Endothelial cell of umbilical vein (primary cell): ENCODE measurements around the gene KCNQ2. TPM values are rescaled to one million over a fixed set of nuclear protein-coding genes. Genes with fewer than 3 reads are reported as not detected.

Experiments used
- BruUV-seq: library from RNA; stranded (reverse); fragments of 400-500 nt; replicated peaks from 2 replicates; lab custom pipeline; 2021; lab: Mats Ljungman, UMichigan
- CTCF ChIA-PET: fragments of 300-600, 350-600 bp; sonication (Branson Sonifier 250); formaldehyde crosslinking; loops from one replicate; lab custom pipeline; 2021; ENCODE audit warnings: antibody characterized with exemption, inconsistent platforms; lab: Charles Lee
- POLR2A ChIA-PET: fragments of 300-600, 350-600 bp; sonication (Branson Sonifier 250); formaldehyde crosslinking; loops from one replicate; lab custom pipeline; 2021; ENCODE audit warnings: antibody characterized with exemption, inconsistent platforms; lab: Charles Lee
- DNase-seq: peaks from one replicate; pipeline ENCODE4 v3.0.0-alpha.2; 2011; ENCODE audit warnings: low read depth, low spot score
- FAIRE-seq: peaks from 2 replicates; lab custom pipeline; 2011; peaks lifted over from hg19 to GRCh38; lab: Jason Lieb, UNC
- H2AFZ ChIP-seq: 2 replicates; pipeline ENCODE4 v1.6.0; 2012; ENCODE audit warnings: low read depth, low read length, control low read depth, inconsistent platforms
- H3K27ac ChIP-seq: 2 replicates; pipeline ENCODE4 v1.5.1; 2011; ENCODE audit warnings: low read depth, mild to moderate bottlenecking, control low read depth, low read length, moderate library complexity; ENCODE audit not compliant: insufficient read depth
- H3K27me3 ChIP-seq, 2 experiments: 2 replicates each; pipeline versions ENCODE4 v1.6.0 to v1.6.1; 2011; ENCODE audit warnings: low read length in 2 of 2, mixed read lengths in 1 of 2; ENCODE audit not compliant: control insufficient read depth in 2 of 2, insufficient read depth in 2 of 2
- H3K36me3 ChIP-seq, 2 experiments: 2 replicates in 1 of 2; 3 replicates in 1 of 2; pipeline ENCODE4 v1.5.1; 2011; ENCODE audit warnings: low read length in 2 of 2, mild to moderate bottlenecking in 1 of 2, moderate library complexity in 1 of 2; ENCODE audit not compliant: control insufficient read depth in 2 of 2, insufficient read depth in 2 of 2; ENCODE audit errors: extremely low read depth in 1 of 2
- H3K4me1 ChIP-seq: 3 replicates; pipeline ENCODE4 v1.5.1; 2011; ENCODE audit warnings: mild to moderate bottlenecking, low read length; ENCODE audit not compliant: control insufficient read depth, insufficient read depth; ENCODE audit errors: extremely low read depth
- H3K4me2 ChIP-seq: 2 replicates; pipeline ENCODE4 v1.6.1; 2011; ENCODE audit warnings: low read length, control low read depth, mixed read lengths; ENCODE audit not compliant: insufficient read depth
- H3K4me3 ChIP-seq, 3 experiments: fragments of 200-600 bp in 1 of 3; sonication (generic), shearing (Covaris generic) in 1 of 3; replicated peaks in 1 of 3; 2 replicates each; pipeline ENCODE4 v1.5.1; 2011 to 2016; ENCODE audit warnings: control low read depth in 3 of 3, low read length in 3 of 3, mild to moderate bottlenecking in 2 of 3, inconsistent platforms in 1 of 3, low read depth in 1 of 3, moderate library complexity in 1 of 3; ENCODE audit not compliant: insufficient read depth in 1 of 3
- H3K79me2 ChIP-seq: 2 replicates; pipeline ENCODE4 v1.6.0; 2012; ENCODE audit warnings: low read length, inconsistent platforms; ENCODE audit not compliant: control insufficient read depth, insufficient read depth
- H3K9ac ChIP-seq: replicated peaks from 2 replicates; pipeline ENCODE3; 2011; ENCODE audit warnings: low read length, control low read depth; ENCODE audit not compliant: insufficient read depth; ENCODE audit errors: extremely low read depth
- H3K9me1 ChIP-seq: replicated peaks from 3 replicates; pipeline ENCODE4 v1.6.0; 2011; ENCODE audit warnings: mild to moderate bottlenecking, low read length; ENCODE audit not compliant: control insufficient read depth, insufficient read depth; ENCODE audit errors: extremely low read depth
- H3K9me3 ChIP-seq: replicated peaks from 2 replicates; pipeline ENCODE4 v1.5.1; 2012; ENCODE audit warnings: low read length, inconsistent platforms; ENCODE audit not compliant: control insufficient read depth, insufficient read depth
- H4K20me1 ChIP-seq: replicated peaks from 2 replicates; pipeline ENCODE3; 2011; ENCODE audit warnings: mild to moderate bottlenecking, low read length; ENCODE audit not compliant: control insufficient read depth, insufficient read depth; ENCODE audit errors: extremely low read depth
- JUN ChIP-seq: IDR thresholded peaks from 2 replicates; pipeline ENCODE4 v1.6.1; 2011; ENCODE audit warnings: borderline replicate concordance, low read depth; ENCODE audit not compliant: insufficient read length, insufficient read depth
- dilution Hi-C: fragments of 300-500 bp; cut with MboI; formaldehyde crosslinking; loops from one replicate; pipeline ENCODE4 v1.15.0; 2019; ENCODE audit warnings: low sequenced_read_pairs; ENCODE audit not compliant: extremely low pct_ligation_motif_present
- intact Hi-C: fragments of 100-400 bp; cut with micrococcal nuclease; formaldehyde crosslinking; loops from one replicate; pipeline ENCODE4 v1.10.0; 2022
- polyA plus RNA-seq, 4 experiments: library from polyadenylated mRNA; depleted of rRNA in 3 of 4; stranded (reverse) in 3 of 4; unstranded in 1 of 4; fragments of >200 nt; gene quantifications; 2 replicates each; pipeline versions ENCODE4 v1.2.1 to v1.2.3, GENCODE V29; 2011 to 2012; ENCODE audit warnings: missing spikeins in 1 of 4
- total RNA-seq: library from RNA; stranded (reverse); gene quantifications from 2 replicates; pipeline ENCODE4 v1.2.3, GENCODE V29; 2021
- TF ChIP-seq, protein P1 (sequence below): IDR thresholded peaks from 2 replicates; pipeline ENCODE4 v1.6.1; 2011; ENCODE audit not compliant: insufficient read depth, insufficient read length

KCNQ2 gene
- total and polyA plus RNA-seq, 2 donors (not counting 3 experiments of a cell fraction or from before 2014, with no cell fraction given) = not detected

DNA sequence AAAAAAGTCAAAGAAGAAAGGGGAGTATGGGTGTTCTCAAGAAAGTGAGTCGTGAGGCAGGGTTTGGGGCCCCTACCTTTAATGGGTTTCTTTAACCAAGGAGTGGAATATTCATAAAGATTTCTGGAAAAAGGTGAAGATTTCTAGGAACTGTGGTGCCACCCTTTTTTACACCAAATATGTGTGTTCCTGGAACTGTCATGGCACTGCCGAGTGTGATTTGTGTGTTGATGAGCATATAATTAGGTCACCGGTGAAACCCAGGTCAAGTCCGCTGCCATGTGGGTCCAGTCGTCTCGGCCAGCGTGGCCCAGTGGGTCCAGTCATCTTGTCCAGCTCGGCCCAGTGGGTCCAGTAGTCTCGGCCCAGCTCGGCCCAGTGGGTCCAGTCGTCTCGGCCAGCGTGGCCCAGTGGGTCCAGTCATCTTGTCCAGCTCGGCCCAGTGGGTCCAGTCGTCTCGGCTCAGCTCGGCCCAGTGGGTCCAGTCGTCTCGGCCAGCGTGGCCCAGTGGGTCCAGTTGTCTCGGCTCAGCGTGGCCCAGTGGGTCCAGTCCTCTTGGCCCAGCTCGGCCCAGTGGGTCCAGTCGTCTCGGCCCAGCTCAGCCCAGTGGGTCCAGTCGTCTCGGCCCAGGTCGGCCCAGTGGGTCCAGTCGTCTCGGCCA is 34.8 kb upstream of the KCNQ2 start:
- no peak overlapping the region for H2AFZ ChIP-seq
- FAIRE-seq = no peak
- no peaks in the 10 kb centered on the region for H3K4me1 ChIP-seq
- no peaks in the 10 kb centered on the region for H3K36me3 ChIP-seq
- no peaks in the 10 kb centered on the region for H3K9me1 ChIP-seq
- TF ChIP-seq, protein P1, sequence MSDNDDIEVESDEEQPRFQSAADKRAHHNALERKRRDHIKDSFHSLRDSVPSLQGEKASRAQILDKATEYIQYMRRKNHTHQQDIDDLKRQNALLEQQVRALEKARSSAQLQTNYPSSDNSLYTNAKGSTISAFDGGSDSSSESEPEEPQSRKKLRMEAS = no peak
- ChIA-PET POLR2A (no interaction called here), CTCF (interaction anchor here (1.9 kb wide), 1 partner anchor 10 kb away, joined by 8 read pairs; no protein-coding TSS in a partner anchor)
- peaks cover 0 to 2% of the 10 kb centered on the region in 2 experiments for H3K27me3 ChIP-seq
- no peaks in the 10 kb centered on the region for H4K20me1 ChIP-seq
- no peak overlapping the region for H3K9ac ChIP-seq
- intact Hi-C loops = no loop called here
- no peaks in the 10 kb centered on the region for H3K9me3 ChIP-seq
- no peak for DNase-seq
- no TSS peak for BruUV-seq
- no peak overlapping the region for H3K4me2 ChIP-seq
- H3K27ac ChIP-seq = no peak overlapping the region
- H3K79me2 ChIP-seq = no peaks in the 10 kb centered on the region
- H3K4me3 ChIP-seq = no peak overlapping the region
- dilution Hi-C loops = no loop called here

DNA sequence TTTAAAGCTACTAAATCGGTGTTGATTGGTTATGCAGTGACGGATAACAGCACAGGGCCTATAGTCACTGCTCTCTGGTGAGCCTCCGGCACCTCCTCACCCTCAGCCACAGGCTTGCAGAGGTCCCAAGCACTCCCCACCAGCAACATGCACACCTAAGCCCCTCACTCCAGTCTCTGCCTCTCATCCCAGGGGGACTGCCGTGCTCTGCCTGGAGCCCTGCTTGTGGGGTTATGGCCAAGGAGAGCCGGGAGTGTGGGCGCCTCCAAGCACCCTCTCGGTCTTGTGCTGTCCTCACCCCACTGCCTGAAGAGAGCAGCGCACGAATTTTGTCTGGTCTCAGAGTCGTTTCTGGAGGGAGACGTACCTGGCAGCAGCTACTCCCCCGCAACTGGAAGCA is 33.3 kb upstream of the KCNQ2 start:
- H3K9me3 ChIP-seq = no peaks in the 10 kb centered on the region
- no TSS peak for BruUV-seq
- H3K4me2 ChIP-seq = no peak overlapping the region
- no peak for TF ChIP-seq JUN
- H3K9ac ChIP-seq = no peak overlapping the region
- FAIRE-seq (no peak), DNase-seq (no peak)
- no peaks in the 10 kb centered on the region for H3K79me2 ChIP-seq
- no peaks in the 10 kb centered on the region for H4K20me1 ChIP-seq
- dilution Hi-C loops = no loop called here
- no peak overlapping the region for H2AFZ ChIP-seq
- CTCF ChIA-PET = interaction anchor here (2.4 kb wide), 1 partner anchor 10 kb away, joined by 8 read pairs; no protein-coding TSS in a partner anchor
- intact Hi-C loops = no loop called here
- POLR2A ChIA-PET = no interaction called here
- H3K9me1 ChIP-seq = no peaks in the 10 kb centered on the region
- no peaks in the 10 kb centered on the region for H3K27me3 ChIP-seq
- no peak overlapping the region for H3K27ac ChIP-seq
- H3K4me1 ChIP-seq = no peaks in the 10 kb centered on the region
- H3K36me3 ChIP-seq = no peaks in the 10 kb centered on the region
- no peak overlapping the region for H3K4me3 ChIP-seq
